Astrocyte of the cerebellum (primary cell): Measurements from ENCODE around the gene CYP26B1.

Experiments
- DNase-seq: peaks from one replicate; pipeline ENCODE4 v3.0.0-alpha.2; 2011; ENCODE audit warnings: low read depth
- H3K4me3 ChIP-seq: 2 replicates; pipeline ENCODE4 v1.5.1; 2011; ENCODE audit warnings: mild to moderate bottlenecking, low read depth, low read length, moderate library complexity
- CTCF ChIP-seq: IDR thresholded peaks from 2 replicates; pipeline ENCODE4 v1.5.1; 2012; ENCODE audit warnings: low read length, low read depth, moderate library complexity, mild to moderate bottlenecking; ENCODE audit errors: missing control alignments
- in situ Hi-C: cut with HindIII; loops from 2 replicates; pipeline ENCODE4 v1.10.0; 2017; ENCODE audit warnings: low sequenced_read_pairs

Gene CYP26B1

GRCh38 chr2:72128843-72129227, 18.8 kb downstream of the CYP26B1 start:
- DNase-seq: no peak
- no peak overlapping the region for H3K4me3 ChIP-seq
- in situ Hi-C loops: loop anchor here (25.0 kb wide), 1 partner anchor 317 kb away; no protein-coding TSS in a partner anchor
- no peak for TF ChIP-seq CTCF

GRCh38 chr2:72128059-72128842, 19.4 kb downstream of the CYP26B1 start:
- in situ Hi-C loops: loop anchor here (25.0 kb wide), 1 partner anchor 316 kb away; no protein-coding TSS in a partner anchor
- TF ChIP-seq CTCF: no peak
- no peak overlapping the region for H3K4me3 ChIP-seq
- no peak for DNase-seq

GRCh38 chr2:72127401-72128058, 20.1 kb downstream of the CYP26B1 start:
- no peak for TF ChIP-seq CTCF
- no peak for DNase-seq
- in situ Hi-C loops: loop anchor here (25.0 kb wide), 1 partner anchor 315 kb away; no protein-coding TSS in a partner anchor
- no peak overlapping the region for H3K4me3 ChIP-seq

- no peak overlapping the region for H3K4me3 ChIP-seq
- in situ Hi-C loops: loop anchor here (25.0 kb wide), 1 partner anchor 314 kb away; no protein-coding TSS in a partner anchor
- DNase-seq: no peak
- no peak for TF ChIP-seq CTCF
Observed at GRCh38 chr2:72126186-72127100, 21.2 kb downstream of the CYP26B1 start.

GRCh38 chr2:72124376-72124775, 23.3 kb downstream of the CYP26B1 start:
- H3K4me3 ChIP-seq: no peak overlapping the region
- in situ Hi-C loops: no loop called here
- DNase-seq: no peak
- TF ChIP-seq CTCF: no peak

GRCh38 chr2:72121153-72121552, 26.5 kb downstream of the CYP26B1 start:
- H3K4me3 ChIP-seq: no peak overlapping the region
- in situ Hi-C loops: no loop called here
- DNase-seq: no peak
- TF ChIP-seq CTCF: no peak
